ENCODE data around the gene ADPRS.

Gene ADPRS

GRCh38 chr1:36080801-36081200 lies 7.9 kb upstream of the ADPRS start:
- Histone ChIP-seq H3K36me3 (ENCODE audit: control insufficient read depth, insufficient read depth, low read length) (no peaks in the 10 kb centered on the region), H3K4me3 (replicated peaks; ENCODE audit: low read depth, low read length) (no peak overlapping the region), H3K27me3 (replicated peaks; ENCODE audit: control insufficient read depth, insufficient read depth, low read length) (no peaks in the 10 kb centered on the region)
- no peak for DNase-seq (ENCODE audit: extremely low read depth, insufficient read length)
- TF ChIP-seq, protein P1, sequence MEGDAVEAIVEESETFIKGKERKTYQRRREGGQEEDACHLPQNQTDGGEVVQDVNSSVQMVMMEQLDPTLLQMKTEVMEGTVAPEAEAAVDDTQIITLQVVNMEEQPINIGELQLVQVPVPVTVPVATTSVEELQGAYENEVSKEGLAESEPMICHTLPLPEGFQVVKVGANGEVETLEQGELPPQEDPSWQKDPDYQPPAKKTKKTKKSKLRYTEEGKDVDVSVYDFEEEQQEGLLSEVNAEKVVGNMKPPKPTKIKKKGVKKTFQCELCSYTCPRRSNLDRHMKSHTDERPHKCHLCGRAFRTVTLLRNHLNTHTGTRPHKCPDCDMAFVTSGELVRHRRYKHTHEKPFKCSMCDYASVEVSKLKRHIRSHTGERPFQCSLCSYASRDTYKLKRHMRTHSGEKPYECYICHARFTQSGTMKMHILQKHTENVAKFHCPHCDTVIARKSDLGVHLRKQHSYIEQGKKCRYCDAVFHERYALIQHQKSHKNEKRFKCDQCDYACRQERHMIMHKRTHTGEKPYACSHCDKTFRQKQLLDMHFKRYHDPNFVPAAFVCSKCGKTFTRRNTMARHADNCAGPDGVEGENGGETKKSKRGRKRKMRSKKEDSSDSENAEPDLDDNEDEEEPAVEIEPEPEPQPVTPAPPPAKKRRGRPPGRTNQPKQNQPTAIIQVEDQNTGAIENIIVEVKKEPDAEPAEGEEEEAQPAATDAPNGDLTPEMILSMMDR (IDR thresholded peaks at IDR 0.05; ENCODE audit: insufficient read depth, low read length, poor library complexity, severe bottlenecking): no peak

DNA sequence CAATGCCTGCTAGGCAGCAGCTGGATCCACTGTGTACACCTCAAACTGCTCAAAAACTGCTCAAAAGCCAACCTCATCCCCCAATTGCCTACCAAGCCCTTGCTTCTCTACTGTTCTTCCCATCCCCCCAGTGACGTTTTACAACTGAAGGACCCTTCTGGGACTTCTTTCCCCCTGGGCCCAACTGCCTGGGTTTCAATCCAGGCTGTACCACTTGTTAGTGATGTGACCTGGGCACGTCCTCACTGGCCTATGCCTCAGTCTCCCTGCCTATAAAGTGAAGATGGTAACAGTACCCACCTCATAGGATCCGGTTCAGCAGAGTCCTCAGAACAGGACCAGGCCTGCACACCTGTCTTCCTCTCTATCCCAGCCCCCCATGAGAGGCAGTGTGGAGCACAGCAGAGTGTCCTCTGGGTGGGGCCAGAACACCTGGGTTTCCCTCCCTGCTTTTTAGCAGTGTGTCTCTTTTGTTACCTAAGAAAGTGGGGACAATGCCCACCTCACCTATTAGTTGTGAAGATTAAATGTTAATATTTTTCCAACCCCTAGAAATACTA lies 6.7 kb upstream of the ADPRS start:
- TF ChIP-seq, protein P1 (IDR thresholded peaks at IDR 0.05; ENCODE audit: insufficient read depth, low read length, poor library complexity, severe bottlenecking): no peak
- DNase-seq (ENCODE audit: extremely low read depth, insufficient read length): no peak
- Histone ChIP-seq H3K4me3 (replicated peaks; ENCODE audit: low read depth, low read length) (no peak overlapping the region), H3K27me3 (replicated peaks; ENCODE audit: control insufficient read depth, insufficient read depth, low read length) (no peaks in the 10 kb centered on the region), H3K36me3 (ENCODE audit: control insufficient read depth, insufficient read depth, low read length) (no peaks in the 10 kb centered on the region)

GRCh38 chr1:36083219-36083618 lies 5.5 kb upstream of the ADPRS start:
- no peaks in the 10 kb centered on the region for H3K36me3 ChIP-seq (ENCODE audit: control insufficient read depth, insufficient read depth, low read length)
- no peak overlapping the region for H3K4me3 ChIP-seq (replicated peaks; ENCODE audit: low read depth, low read length)
- H3K27me3 ChIP-seq (replicated peaks; ENCODE audit: control insufficient read depth, insufficient read depth, low read length): no peaks in the 10 kb centered on the region
- DNase-seq (ENCODE audit: extremely low read depth, insufficient read length): no peak
- TF ChIP-seq, protein P1 (IDR thresholded peaks at IDR 0.05; ENCODE audit: insufficient read depth, low read length, poor library complexity, severe bottlenecking): no peak

- peak within 1 kb of the TSS; percentile 56 for H3K4me3 ChIP-seq (replicated peaks; ENCODE audit: low read depth, low read length)
- H3K36me3 ChIP-seq (ENCODE audit: control insufficient read depth, insufficient read depth, low read length): no peaks in the 10 kb centered on the region
- DNase-seq (ENCODE audit: extremely low read depth, insufficient read length): no peak
- no peaks in the 10 kb centered on the region for H3K27me3 ChIP-seq (replicated peaks; ENCODE audit: control insufficient read depth, insufficient read depth, low read length)
- TF ChIP-seq, protein P1 (IDR thresholded peaks at IDR 0.05; ENCODE audit: insufficient read depth, low read length, poor library complexity, severe bottlenecking): no peak
Observed at GRCh38 chr1:36083635-36084496, 4.8 kb upstream of the ADPRS start, which contains the start of gene TEKT2. TSS of gene TEKT2 (plus strand) at chr1:36084094. CDS start at chr1:36084922, 828 bp downstream.

- DNase-seq (ENCODE audit: extremely low read depth, insufficient read length): no peak
- no peaks in the 10 kb centered on the region for H3K27me3 ChIP-seq (replicated peaks; ENCODE audit: control insufficient read depth, insufficient read depth, low read length)
- TF ChIP-seq, protein P1 (IDR thresholded peaks at IDR 0.05; ENCODE audit: insufficient read depth, low read length, poor library complexity, severe bottlenecking): no peak
- peak overlapping the region; percentile 56 for H3K4me3 ChIP-seq (replicated peaks; ENCODE audit: low read depth, low read length)
- no peaks in the 10 kb centered on the region for H3K36me3 ChIP-seq (ENCODE audit: control insufficient read depth, insufficient read depth, low read length)
Observed at GRCh38 chr1:36084497-36085115, 4.1 kb upstream of the ADPRS start.
